ENCODE data around the gene SAAL1.

Gene SAAL1

GRCh38 chr11:18065572-18065971, 40.3 kb downstream of the SAAL1 start:
- peaks cover 0 to 3% of the 10 kb centered on the region in 2 donors for H3K4me1 ChIP-seq (ENCODE audit: control insufficient read depth in 2 of 2, insufficient read depth in 1 of 2, low read depth in 1 of 2, low read length in 2 of 2)
- no peak overlapping the region for H2BK12ac ChIP-seq (ENCODE audit: low read length)
- H3K18ac ChIP-seq (ENCODE audit: low read length) = no peak overlapping the region
- no peak overlapping the region for H3K27ac ChIP-seq (replicated peaks; ENCODE audit: low read length)
- no peak overlapping the region for H3K4ac ChIP-seq (ENCODE audit: low read length)
- no peak overlapping the region for H2BK15ac ChIP-seq (ENCODE audit: low read length)
- no CpG with 5 or more reads among the region's 8 CpGs for WGBS, 2 donors (ENCODE audit: extremely low coverage in 2 of 2, insufficient read length in 2 of 2, insufficient replicate concordance in 1 of 2)
- H3K27me3 ChIP-seq (ENCODE audit: control insufficient read depth in 3 of 3, insufficient read depth in 3 of 3, low read depth in 1 of 3, low read length in 3 of 3) = no peaks in the 10 kb centered on the region
- no peaks in the 10 kb centered on the region for H3K9me3 ChIP-seq (replicated peaks in 1 of 2; ENCODE audit: control insufficient read depth in 2 of 2, insufficient read depth in 1 of 2, low read depth in 1 of 2, low read length in 2 of 2)
- no peak overlapping the region for H2BK5ac ChIP-seq (ENCODE audit: low read length)
- peaks cover 0 to 2% of the 10 kb centered on the region in 2 donors for H3K36me3 ChIP-seq (replicated peaks in 1 of 2; ENCODE audit: control insufficient read depth in 2 of 2, insufficient read depth in 2 of 2, low read length in 2 of 2)
- H2AK5ac ChIP-seq (ENCODE audit: low read depth, low read length) = no peak overlapping the region
- H3K14ac ChIP-seq (ENCODE audit: low read length) = no peak overlapping the region
- no peak overlapping the region for H3K4me3 ChIP-seq (ENCODE audit: low read length in 2 of 2)
- no peak overlapping the region for H3K4me2 ChIP-seq (ENCODE audit: insufficient read depth, low read length, poor library complexity, severe bottlenecking)
- no peak for DNase-seq (ENCODE audit: low spot score)
- H4K91ac ChIP-seq (ENCODE audit: low read depth, low read length, poor library complexity) = no peak overlapping the region
- no peaks in the 10 kb centered on the region for H3K79me1 ChIP-seq (ENCODE audit: low read depth, low read length)
- no peak overlapping the region for H2AFZ ChIP-seq (ENCODE audit: low read length)
- no peak overlapping the region for H2BK120ac ChIP-seq (ENCODE audit: low read depth, low read length)
- H4K8ac ChIP-seq (ENCODE audit: low read depth, low read length) = no peak overlapping the region
- H3K23ac ChIP-seq (ENCODE audit: low read depth, low read length, poor library complexity) = no peak overlapping the region
- H3K9ac ChIP-seq (ENCODE audit: low read depth, low read length, poor library complexity) = no peak overlapping the region

- no CpG with 5 or more reads among the region's 7 CpGs for WGBS, 2 donors (ENCODE audit: extremely low coverage in 2 of 2, insufficient read length in 2 of 2, insufficient replicate concordance in 1 of 2)
- Histone ChIP-seq H3K18ac (ENCODE audit: low read length) (no peak overlapping the region), H2AK5ac (ENCODE audit: low read depth, low read length) (no peak overlapping the region), H2BK12ac (ENCODE audit: low read length) (no peak overlapping the region), H3K23ac (ENCODE audit: low read depth, low read length, poor library complexity) (no peak overlapping the region), H4K8ac (ENCODE audit: low read depth, low read length) (no peak overlapping the region), H3K27me3 (ENCODE audit: control insufficient read depth in 3 of 3, insufficient read depth in 3 of 3, low read depth in 1 of 3, low read length in 3 of 3) (no peaks in the 10 kb centered on the region), H3K9ac (ENCODE audit: low read depth, low read length, poor library complexity) (no peak overlapping the region), H3K4me3 (ENCODE audit: low read length in 2 of 2) (no peak overlapping the region), H3K79me1 (ENCODE audit: low read depth, low read length) (no peaks in the 10 kb centered on the region), H3K9me3 (replicated peaks in 1 of 2; ENCODE audit: control insufficient read depth in 2 of 2, insufficient read depth in 1 of 2, low read depth in 1 of 2, low read length in 2 of 2) (no peaks in the 10 kb centered on the region), H3K27ac (replicated peaks; ENCODE audit: low read length) (no peak overlapping the region), H3K4ac (ENCODE audit: low read length) (no peak overlapping the region), H3K14ac (ENCODE audit: low read length) (no peak overlapping the region), H2BK120ac (ENCODE audit: low read depth, low read length) (no peak overlapping the region), H3K36me3 (replicated peaks in 1 of 2; ENCODE audit: control insufficient read depth in 2 of 2, insufficient read depth in 2 of 2, low read length in 2 of 2) (peaks cover 0 to 2% of the 10 kb centered on the region in 2 donors), H4K91ac (ENCODE audit: low read depth, low read length, poor library complexity) (no peak overlapping the region), H3K4me2 (ENCODE audit: insufficient read depth, low read length, poor library complexity, severe bottlenecking) (no peak overlapping the region), H2BK15ac (ENCODE audit: low read length) (no peak overlapping the region), H3K4me1 (ENCODE audit: control insufficient read depth in 2 of 2, insufficient read depth in 1 of 2, low read depth in 1 of 2, low read length in 2 of 2) (peaks cover 0 to 3% of the 10 kb centered on the region in 2 donors), H2AFZ (ENCODE audit: low read length) (no peak overlapping the region), H2BK5ac (ENCODE audit: low read length) (no peak overlapping the region)
- no peak for DNase-seq (ENCODE audit: low spot score)
These were observed 41.3 kb downstream of the SAAL1 start for GRCh38 chr11:18064450-18065054.

- H3K36me3 ChIP-seq (replicated peaks in 1 of 2; ENCODE audit: control insufficient read depth in 2 of 2, insufficient read depth in 2 of 2, low read length in 2 of 2) = peaks cover 0 to 2% of the 10 kb centered on the region in 2 donors
- H3K4me1 ChIP-seq (ENCODE audit: control insufficient read depth in 2 of 2, insufficient read depth in 1 of 2, low read depth in 1 of 2, low read length in 2 of 2) = peaks cover 0 to 3% of the 10 kb centered on the region in 2 donors
- H3K27ac ChIP-seq (replicated peaks; ENCODE audit: low read length) = no peak overlapping the region
- no peak overlapping the region for H2BK12ac ChIP-seq (ENCODE audit: low read length)
- no peak overlapping the region for H2AK5ac ChIP-seq (ENCODE audit: low read depth, low read length)
- DNase-seq (ENCODE audit: low spot score) = no peak
- H3K9ac ChIP-seq (ENCODE audit: low read depth, low read length, poor library complexity) = no peak overlapping the region
- H3K18ac ChIP-seq (ENCODE audit: low read length) = no peak overlapping the region
- no peaks in the 10 kb centered on the region for H3K79me1 ChIP-seq (ENCODE audit: low read depth, low read length)
- H2BK5ac ChIP-seq (ENCODE audit: low read length) = no peak overlapping the region
- no peak overlapping the region for H4K91ac ChIP-seq (ENCODE audit: low read depth, low read length, poor library complexity)
- no peak overlapping the region for H3K4me2 ChIP-seq (ENCODE audit: insufficient read depth, low read length, poor library complexity, severe bottlenecking)
- no peak overlapping the region for H2AFZ ChIP-seq (ENCODE audit: low read length)
- no peak overlapping the region for H2BK15ac ChIP-seq (ENCODE audit: low read length)
- no peaks in the 10 kb centered on the region for H3K27me3 ChIP-seq (ENCODE audit: control insufficient read depth in 3 of 3, insufficient read depth in 3 of 3, low read depth in 1 of 3, low read length in 3 of 3)
- no peak overlapping the region for H3K14ac ChIP-seq (ENCODE audit: low read length)
- no peak overlapping the region for H3K4ac ChIP-seq (ENCODE audit: low read length)
- H3K4me3 ChIP-seq (ENCODE audit: low read length in 2 of 2) = no peak overlapping the region
- no CpG with 5 or more reads among the region's 4 CpGs for WGBS, 2 donors (ENCODE audit: extremely low coverage in 2 of 2, insufficient read length in 2 of 2, insufficient replicate concordance in 1 of 2)
- no peak overlapping the region for H3K23ac ChIP-seq (ENCODE audit: low read depth, low read length, poor library complexity)
- no peak overlapping the region for H2BK120ac ChIP-seq (ENCODE audit: low read depth, low read length)
- no peaks in the 10 kb centered on the region for H3K9me3 ChIP-seq (replicated peaks in 1 of 2; ENCODE audit: control insufficient read depth in 2 of 2, insufficient read depth in 1 of 2, low read depth in 1 of 2, low read length in 2 of 2)
- H4K8ac ChIP-seq (ENCODE audit: low read depth, low read length) = no peak overlapping the region
These were observed 41.9 kb downstream of the SAAL1 start for GRCh38 chr11:18063862-18064434.

GRCh38 chr11:18063125-18063524, 42.8 kb downstream of the SAAL1 start:
- Histone ChIP-seq H3K18ac (ENCODE audit: low read length) (no peak overlapping the region), H2BK120ac (ENCODE audit: low read depth, low read length) (no peak overlapping the region), H3K36me3 (replicated peaks in 1 of 2; ENCODE audit: control insufficient read depth in 2 of 2, insufficient read depth in 2 of 2, low read length in 2 of 2) (peaks cover 0 to 2% of the 10 kb centered on the region in 2 donors), H3K4me2 (ENCODE audit: insufficient read depth, low read length, poor library complexity, severe bottlenecking) (no peak overlapping the region), H3K9me3 (replicated peaks in 1 of 2; ENCODE audit: control insufficient read depth in 2 of 2, insufficient read depth in 1 of 2, low read depth in 1 of 2, low read length in 2 of 2) (no peaks in the 10 kb centered on the region), H2BK5ac (ENCODE audit: low read length) (no peak overlapping the region), H4K8ac (ENCODE audit: low read depth, low read length) (no peak overlapping the region), H2BK15ac (ENCODE audit: low read length) (no peak overlapping the region), H2AFZ (ENCODE audit: low read length) (no peak overlapping the region), H3K14ac (ENCODE audit: low read length) (no peak overlapping the region), H3K4me1 (ENCODE audit: control insufficient read depth in 2 of 2, insufficient read depth in 1 of 2, low read depth in 1 of 2, low read length in 2 of 2) (peaks cover 0 to 3% of the 10 kb centered on the region in 2 donors), H2BK12ac (ENCODE audit: low read length) (no peak overlapping the region), H3K4ac (ENCODE audit: low read length) (no peak overlapping the region), H4K91ac (ENCODE audit: low read depth, low read length, poor library complexity) (no peak overlapping the region), H2AK5ac (ENCODE audit: low read depth, low read length) (no peak overlapping the region), H3K27ac (replicated peaks; ENCODE audit: low read length) (no peak overlapping the region), H3K23ac (ENCODE audit: low read depth, low read length, poor library complexity) (no peak overlapping the region), H3K9ac (ENCODE audit: low read depth, low read length, poor library complexity) (no peak overlapping the region), H3K4me3 (ENCODE audit: low read length in 2 of 2) (no peak overlapping the region), H3K79me1 (ENCODE audit: low read depth, low read length) (no peaks in the 10 kb centered on the region), H3K27me3 (ENCODE audit: control insufficient read depth in 3 of 3, insufficient read depth in 3 of 3, low read depth in 1 of 3, low read length in 3 of 3) (no peaks in the 10 kb centered on the region)
- no peak for DNase-seq (ENCODE audit: low spot score)
- no CpG with 5 or more reads among the region's 5 CpGs for WGBS, 2 donors (ENCODE audit: extremely low coverage in 2 of 2, insufficient read length in 2 of 2, insufficient replicate concordance in 1 of 2)
